ENCODE results near the gene ST6GALNAC3.

ST6GALNAC3 gene

GRCh38 chr1:76237211-76237610 is 162.7 kb downstream of the ST6GALNAC3 start:
- H3K27me3 ChIP-seq (replicated peaks; ENCODE audit: insufficient read depth, low read length): no peaks in the 10 kb centered on the region
- DNase-seq: no peak
- no peaks in the 10 kb centered on the region for H3K9me3 ChIP-seq (replicated peaks; ENCODE audit: insufficient read depth, low read length)
- TF ChIP-seq EZH2 (optimal IDR thresholded peaks at IDR 0.05; ENCODE audit: low read depth, low read length) (no peak), CTCF (IDR thresholded peaks at IDR 0.05; ENCODE audit: low read length) (no peak), EZH2phosphoT487 (IDR thresholded peaks at IDR 0.05; ENCODE audit: low read length) (no peak)
- no peaks in the 10 kb centered on the region for H3K4me1 ChIP-seq (ENCODE audit: low read length)
- no peaks in the 10 kb centered on the region for H3F3A ChIP-seq (ENCODE audit: insufficient read depth, low read length)
- H3K4me3 ChIP-seq (ENCODE audit: low read length): no peak overlapping the region
- no peaks in the 10 kb centered on the region for H3K36me3 ChIP-seq (replicated peaks; ENCODE audit: insufficient read depth, low read length)
- no peak overlapping the region for H3K4me2 ChIP-seq (ENCODE audit: low read depth, low read length)
- H3K79me2 ChIP-seq (ENCODE audit: low read length): no peaks in the 10 kb centered on the region
- H3K9me2 ChIP-seq (replicated peaks; ENCODE audit: insufficient read depth, low read length): no peaks in the 10 kb centered on the region
- H4K20me1 ChIP-seq (ENCODE audit: insufficient read depth, low read length): no peaks in the 10 kb centered on the region
- no peak overlapping the region for H3K27ac ChIP-seq (ENCODE audit: low read length)
- no peak overlapping the region for H3K9ac ChIP-seq (ENCODE audit: low read length)
- no peak overlapping the region for H2AFZ ChIP-seq (ENCODE audit: low read length)

GRCh38 chr1:76238094-76238628 is 163.6 kb downstream of the ST6GALNAC3 start:
- Histone ChIP-seq H3K4me1 (ENCODE audit: low read length) (no peaks in the 10 kb centered on the region), H3K9ac (ENCODE audit: low read length) (no peak overlapping the region), H3K27me3 (replicated peaks; ENCODE audit: insufficient read depth, low read length) (no peaks in the 10 kb centered on the region), H3K4me3 (ENCODE audit: low read length) (no peak overlapping the region), H3K27ac (ENCODE audit: low read length) (no peak overlapping the region), H3K9me2 (replicated peaks; ENCODE audit: insufficient read depth, low read length) (no peaks in the 10 kb centered on the region), H2AFZ (ENCODE audit: low read length) (no peak overlapping the region), H3K9me3 (replicated peaks; ENCODE audit: insufficient read depth, low read length) (no peaks in the 10 kb centered on the region), H3K4me2 (ENCODE audit: low read depth, low read length) (no peak overlapping the region), H4K20me1 (ENCODE audit: insufficient read depth, low read length) (no peaks in the 10 kb centered on the region), H3K36me3 (replicated peaks; ENCODE audit: insufficient read depth, low read length) (no peaks in the 10 kb centered on the region), H3K79me2 (ENCODE audit: low read length) (no peaks in the 10 kb centered on the region), H3F3A (ENCODE audit: insufficient read depth, low read length) (no peaks in the 10 kb centered on the region)
- TF ChIP-seq EZH2 (optimal IDR thresholded peaks at IDR 0.05; ENCODE audit: low read depth, low read length) (no peak), CTCF (IDR thresholded peaks at IDR 0.05; ENCODE audit: low read length) (no peak), EZH2phosphoT487 (IDR thresholded peaks at IDR 0.05; ENCODE audit: low read length) (no peak)
- no peak for DNase-seq

GRCh38 chr1:76239470-76239918 is 164.9 kb downstream of the ST6GALNAC3 start:
- no peak for DNase-seq
- H3K4me1 ChIP-seq (ENCODE audit: low read length): no peaks in the 10 kb centered on the region
- no peak overlapping the region for H3K4me3 ChIP-seq (ENCODE audit: low read length)
- TF ChIP-seq EZH2phosphoT487 (IDR thresholded peaks at IDR 0.05; ENCODE audit: low read length) (no peak), CTCF (IDR thresholded peaks at IDR 0.05; ENCODE audit: low read length) (no peak), EZH2 (optimal IDR thresholded peaks at IDR 0.05; ENCODE audit: low read depth, low read length) (no peak)
- H3K9ac ChIP-seq (ENCODE audit: low read length): no peak overlapping the region
- no peaks in the 10 kb centered on the region for H3K27me3 ChIP-seq (replicated peaks; ENCODE audit: insufficient read depth, low read length)
- no peak overlapping the region for H2AFZ ChIP-seq (ENCODE audit: low read length)
- no peak overlapping the region for H3K27ac ChIP-seq (ENCODE audit: low read length)
- H3K9me3 ChIP-seq (replicated peaks; ENCODE audit: insufficient read depth, low read length): no peaks in the 10 kb centered on the region
- H3K79me2 ChIP-seq (ENCODE audit: low read length): no peaks in the 10 kb centered on the region
- no peaks in the 10 kb centered on the region for H3K9me2 ChIP-seq (replicated peaks; ENCODE audit: insufficient read depth, low read length)
- no peaks in the 10 kb centered on the region for H3K36me3 ChIP-seq (replicated peaks; ENCODE audit: insufficient read depth, low read length)
- no peaks in the 10 kb centered on the region for H4K20me1 ChIP-seq (ENCODE audit: insufficient read depth, low read length)
- H3F3A ChIP-seq (ENCODE audit: insufficient read depth, low read length): no peaks in the 10 kb centered on the region
- no peak overlapping the region for H3K4me2 ChIP-seq (ENCODE audit: low read depth, low read length)

Measured in MM.1S (cell line).